Muscle layer of duodenum (tissue), 2 donors: ENCODE results near the gene SLC37A1.

ENCODE experiments used
- H3K27ac ChIP-seq: one replicate; pipeline ENCODE4 v1.7.0; 2013; ENCODE audit warnings: mild to moderate bottlenecking, low read length
- H3K27me3 ChIP-seq: one replicate; pipeline ENCODE4 v1.7.0; 2013; ENCODE audit warnings: low read depth, mild to moderate bottlenecking, control low read depth, low read length
- H3K36me3 ChIP-seq, 2 donors: one replicate each; pipeline ENCODE4 v1.7.0; 2013; ENCODE audit warnings: low read length in 2 of 2, control low read depth in 1 of 2, mild to moderate bottlenecking in 1 of 2; ENCODE audit not compliant: insufficient read depth in 2 of 2, control insufficient read depth in 1 of 2
- H3K4me1 ChIP-seq, 2 donors: one replicate each; pipeline ENCODE4 v1.7.0; 2013; ENCODE audit warnings: low read length in 2 of 2, mild to moderate bottlenecking in 2 of 2, control low read depth in 1 of 2, moderate library complexity in 1 of 2; ENCODE audit not compliant: insufficient read depth in 2 of 2, control insufficient read depth in 1 of 2
- H3K4me3 ChIP-seq, 2 donors: one replicate each; pipeline ENCODE4 v1.7.0; 2013; ENCODE audit warnings: low read length in 2 of 2, low read depth in 1 of 2, mild to moderate bottlenecking in 1 of 2
- H3K9me3 ChIP-seq, 2 donors: one replicate each; pipeline ENCODE4 v1.7.0; 2013; ENCODE audit warnings: low read length in 2 of 2, control low read depth in 1 of 2, mild to moderate bottlenecking in 1 of 2; ENCODE audit not compliant: control insufficient read depth in 1 of 2
- donor health status: healthy.

Gene SLC37A1

GRCh38 chr21:42539931-42540343, 26.3 kb downstream of the SLC37A1 start:
- Histone ChIP-seq H3K9me3 (no peaks in the 10 kb centered on the region), H3K27ac (no peak overlapping the region), H3K4me3 (no peak overlapping the region), H3K4me1 (peaks cover 0 to 9% of the 10 kb centered on the region in 2 donors), H3K36me3 (peaks cover 27 to 28% of the 10 kb centered on the region in 2 donors), H3K27me3 (no peaks in the 10 kb centered on the region)

DNA sequence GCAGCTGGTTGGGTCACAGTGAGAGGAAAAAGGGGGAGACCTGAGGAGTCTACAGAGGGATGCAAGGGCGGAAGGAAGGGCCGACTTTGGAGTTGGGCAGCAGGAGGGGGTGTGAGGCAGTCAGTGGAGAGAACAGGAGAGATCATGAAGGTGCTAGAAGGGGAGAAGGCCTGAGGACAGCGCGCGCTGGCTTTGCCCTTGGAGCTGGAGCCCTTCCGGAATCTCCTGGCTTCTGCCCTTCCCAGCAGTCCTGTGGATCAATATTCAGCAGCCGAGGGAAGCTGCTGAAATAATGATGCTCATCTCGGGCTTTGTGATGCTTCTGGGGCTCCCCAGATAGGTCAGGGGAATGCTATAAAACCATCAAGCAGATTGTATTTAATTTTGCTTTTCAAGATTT, 26.7 kb downstream of the SLC37A1 start:
- Histone ChIP-seq H3K27ac (no peak overlapping the region), H3K9me3 (no peaks in the 10 kb centered on the region), H3K4me1 (peaks cover 0 to 9% of the 10 kb centered on the region in 2 donors), H3K36me3 (peaks cover 31 to 32% of the 10 kb centered on the region in 2 donors), H3K27me3 (no peaks in the 10 kb centered on the region), H3K4me3 (no peak overlapping the region)

GRCh38 chr21:42541174-42541573, 27.5 kb downstream of the SLC37A1 start:
- Histone ChIP-seq H3K9me3 (no peaks in the 10 kb centered on the region), H3K4me3 (no peak overlapping the region), H3K4me1 (peaks cover 0 to 9% of the 10 kb centered on the region in 2 donors), H3K36me3 (peaks cover 32 to 36% of the 10 kb centered on the region in 2 donors), H3K27ac (no peak overlapping the region), H3K27me3 (no peaks in the 10 kb centered on the region)

DNA sequence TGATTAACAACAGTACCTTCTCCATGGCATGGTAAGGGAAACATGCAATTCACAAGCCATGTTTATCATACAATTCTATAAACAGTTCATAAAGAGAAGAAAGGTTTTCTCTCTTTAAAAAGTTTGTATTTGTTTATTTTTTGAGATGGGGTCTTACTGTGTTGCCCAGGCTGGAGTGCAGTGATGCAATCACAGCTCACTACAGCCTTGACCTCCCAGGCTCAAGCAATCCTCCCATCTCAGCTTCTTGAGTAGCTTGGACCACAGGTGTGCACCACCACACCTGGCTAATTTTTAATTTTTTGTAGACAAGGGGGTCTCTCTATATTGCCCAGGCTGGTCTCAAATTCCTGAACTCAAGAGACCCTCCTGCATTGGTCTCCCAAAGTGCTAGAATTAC, 28.0 kb downstream of the SLC37A1 start:
- peaks cover 0 to 9% of the 10 kb centered on the region in 2 donors for H3K4me1 ChIP-seq
- no peak overlapping the region for H3K27ac ChIP-seq
- peaks cover 33 to 36% of the 10 kb centered on the region in 2 donors for H3K36me3 ChIP-seq
- no peaks in the 10 kb centered on the region for H3K27me3 ChIP-seq
- no peaks in the 10 kb centered on the region for H3K9me3 ChIP-seq
- H3K4me3 ChIP-seq = no peak overlapping the region

DNA sequence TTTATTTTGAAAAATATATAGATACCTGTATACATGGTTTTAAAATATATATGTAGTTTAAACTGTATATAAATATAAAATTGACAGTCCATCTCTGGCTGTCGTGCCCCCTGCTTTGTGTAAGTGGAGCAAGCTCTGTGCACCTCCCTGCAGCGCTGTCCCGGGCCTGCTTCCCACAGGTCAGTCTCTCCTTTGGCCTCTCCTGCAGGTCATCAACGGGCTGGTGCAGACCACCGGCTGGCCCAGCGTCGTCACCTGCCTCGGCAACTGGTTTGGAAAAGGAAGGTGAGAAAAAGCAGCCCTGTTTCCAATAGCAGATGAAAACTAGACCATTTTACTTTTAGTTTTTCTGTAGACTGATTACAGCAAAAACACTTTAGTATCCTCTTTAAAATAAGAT, 28.5 kb downstream of the SLC37A1 start:
- Histone ChIP-seq H3K27me3 (no peaks in the 10 kb centered on the region), H3K4me1 (peaks cover 0 to 6% of the 10 kb centered on the region in 2 donors), H3K27ac (no peak overlapping the region), H3K36me3 (peaks cover 33 to 39% of the 10 kb centered on the region in 2 donors), H3K9me3 (no peaks in the 10 kb centered on the region), H3K4me3 (no peak overlapping the region)

DNA sequence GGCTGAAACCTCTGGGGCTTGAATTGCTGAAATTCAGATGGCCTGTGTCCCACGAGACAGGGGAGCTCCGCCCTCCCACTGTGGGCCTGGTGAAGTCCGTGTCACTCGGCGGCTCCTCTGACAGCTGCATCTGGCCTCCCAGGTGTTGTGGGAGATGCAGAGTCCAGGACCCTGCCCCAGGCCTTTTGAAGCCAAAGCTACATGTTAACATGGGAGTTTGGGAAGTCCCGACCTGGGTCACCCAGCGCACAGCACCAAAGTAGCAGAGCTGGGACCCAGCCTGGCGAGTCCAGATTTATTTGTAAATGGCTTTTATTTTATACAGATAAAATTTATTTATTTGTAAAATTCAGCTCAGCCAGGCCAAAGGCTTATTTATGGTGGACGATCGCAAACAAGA, 28.9 kb downstream of the SLC37A1 start:
- peaks cover 32 to 43% of the 10 kb centered on the region in 2 donors for H3K36me3 ChIP-seq
- H3K27ac ChIP-seq = no peak overlapping the region
- H3K9me3 ChIP-seq = no peaks in the 10 kb centered on the region
- peaks cover 0 to 2% of the 10 kb centered on the region in 2 donors for H3K4me1 ChIP-seq
- H3K27me3 ChIP-seq = no peaks in the 10 kb centered on the region
- H3K4me3 ChIP-seq = no peak overlapping the region

- Histone ChIP-seq H3K36me3 (peaks cover 32 to 50% of the 10 kb centered on the region in 2 donors), H3K27me3 (no peaks in the 10 kb centered on the region), H3K4me1 (no peaks in the 10 kb centered on the region), H3K27ac (no peak overlapping the region), H3K4me3 (no peak overlapping the region), H3K9me3 (no peaks in the 10 kb centered on the region)
Observed at GRCh38 chr21:42543106-42543847, 29.6 kb downstream of the SLC37A1 start.

DNA sequence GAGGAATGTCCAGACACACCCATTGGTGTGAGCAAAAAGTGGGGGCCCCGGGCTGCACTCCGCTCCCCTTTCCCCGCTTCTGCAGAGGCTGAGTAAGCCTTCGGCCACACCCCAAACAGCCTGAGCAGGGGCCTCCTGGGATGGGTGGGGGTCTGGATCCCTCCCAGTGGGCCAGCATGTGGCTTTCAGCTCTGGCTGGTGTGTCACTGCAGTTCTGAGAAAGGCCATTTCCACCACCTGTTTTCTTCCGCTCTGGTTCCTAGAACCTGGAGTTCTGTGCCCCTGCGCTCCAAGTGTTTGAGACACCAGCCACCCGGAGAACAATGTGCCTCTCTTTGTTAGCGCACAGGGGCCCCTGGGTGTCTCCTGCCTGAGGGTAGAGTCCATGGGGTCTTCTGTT, 30.9 kb downstream of the SLC37A1 start:
- Histone ChIP-seq H3K9me3 (no peaks in the 10 kb centered on the region), H3K36me3 (peaks cover 44 to 54% of the 10 kb centered on the region in 2 donors), H3K4me1 (no peaks in the 10 kb centered on the region)

GRCh38 chr21:42545317-42545716, 31.7 kb downstream of the SLC37A1 start:
- Histone ChIP-seq H3K27me3 (no peaks in the 10 kb centered on the region), H3K4me3 (no peak overlapping the region), H3K9me3 (no peaks in the 10 kb centered on the region), H3K27ac (no peak overlapping the region), H3K36me3 (peaks cover 44 to 54% of the 10 kb centered on the region in 2 donors), H3K4me1 (no peaks in the 10 kb centered on the region)

More for the DNA sequence above, 30.9 kb downstream of the SLC37A1 start:
- no peak overlapping the region for H3K27ac ChIP-seq
- H3K4me3 ChIP-seq = no peak overlapping the region
- no peaks in the 10 kb centered on the region for H3K27me3 ChIP-seq

DNA sequence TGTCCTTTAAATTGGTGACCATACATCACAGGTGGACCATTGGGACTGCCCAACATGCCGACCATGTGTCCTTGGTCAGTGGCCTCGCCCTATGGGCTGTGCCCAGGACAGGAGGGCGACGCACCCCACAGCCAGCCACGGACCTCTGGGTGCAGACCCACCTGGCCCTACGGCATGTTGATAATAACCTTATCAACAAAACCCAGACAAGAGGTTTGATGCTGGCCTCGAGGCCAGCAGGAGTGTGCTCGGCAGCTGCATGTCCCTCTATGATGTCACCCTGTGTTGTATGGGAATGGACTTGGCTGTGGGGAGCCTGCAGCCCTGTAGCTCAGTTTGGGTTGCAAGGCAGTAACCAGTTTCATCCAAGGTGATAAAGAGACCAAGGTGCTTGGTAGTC, 32.1 kb downstream of the SLC37A1 start:
- no peaks in the 10 kb centered on the region for H3K27me3 ChIP-seq
- H3K4me3 ChIP-seq = no peak overlapping the region
- no peaks in the 10 kb centered on the region for H3K4me1 ChIP-seq
- no peak overlapping the region for H3K27ac ChIP-seq
- no peaks in the 10 kb centered on the region for H3K9me3 ChIP-seq
- peaks cover 44 to 54% of the 10 kb centered on the region in 2 donors for H3K36me3 ChIP-seq

GRCh38 chr21:42546433-42546832, 32.8 kb downstream of the SLC37A1 start:
- peaks cover 44 to 54% of the 10 kb centered on the region in 2 donors for H3K36me3 ChIP-seq
- no peaks in the 10 kb centered on the region for H3K27me3 ChIP-seq
- no peak overlapping the region for H3K4me3 ChIP-seq
- H3K27ac ChIP-seq = no peak overlapping the region
- no peaks in the 10 kb centered on the region for H3K9me3 ChIP-seq
- no peaks in the 10 kb centered on the region for H3K4me1 ChIP-seq
